PFSK-1 (cell line): ENCODE results near the gene KCNG3.

ENCODE experiments used
- FOXP2 ChIP-seq: optimal IDR thresholded peaks from 2 replicates; pipeline ENCODE3; 2011; ENCODE audit warnings: borderline replicate concordance, control low read depth, inconsistent platforms; ENCODE audit not compliant: insufficient read depth; ENCODE audit errors: extremely low read length, extremely low read depth
- POLR2AphosphoS5 ChIP-seq: IDR thresholded peaks from 2 replicates; pipeline ENCODE4 v1.6.1; 2012; ENCODE audit warnings: low read depth, mild to moderate bottlenecking, control low read depth, low read length, moderate library complexity
- REST ChIP-seq, 2 experiments: IDR thresholded peaks; 2 replicates each; pipeline versions ENCODE4 v1.6.1 to v1.8.0; 2011 to 2012; ENCODE audit warnings: low read depth in 2 of 2, low read length in 2 of 2, control low read depth in 1 of 2, inconsistent platforms in 1 of 2, mild to moderate bottlenecking in 1 of 2, moderate library complexity in 1 of 2; ENCODE audit not compliant: insufficient read depth in 1 of 2
- SIN3A ChIP-seq: IDR thresholded peaks from 2 replicates; pipeline ENCODE4 v1.6.1; 2012; ENCODE audit warnings: mild to moderate bottlenecking, low read length, moderate library complexity, borderline replicate concordance; ENCODE audit not compliant: insufficient read depth
- TAF1 ChIP-seq: IDR thresholded peaks from 2 replicates; pipeline ENCODE4 v1.6.1; 2012; ENCODE audit warnings: low read length, control low read depth, borderline replicate concordance; ENCODE audit not compliant: insufficient read depth

The KCNG3 gene

DNA sequence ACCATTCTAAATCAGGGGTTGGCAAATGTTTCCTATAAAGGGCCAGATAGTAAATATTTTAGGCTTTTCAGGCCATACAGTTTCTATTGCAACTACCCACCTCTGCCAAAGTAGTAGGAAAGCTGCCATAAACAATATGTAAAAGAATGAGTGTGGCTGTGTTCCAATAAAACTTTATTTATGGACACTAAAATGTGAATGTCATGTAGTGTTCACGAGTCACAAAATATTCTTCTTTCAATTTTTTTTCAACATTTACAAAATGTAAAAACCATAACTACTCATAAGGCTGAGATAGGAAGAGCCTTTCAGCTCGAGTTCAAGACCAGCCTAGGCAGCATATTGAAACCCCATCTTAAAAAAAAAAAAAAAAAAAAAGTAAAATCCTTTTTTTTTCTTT, 13.4 kb downstream of the KCNG3 start:
- TF ChIP-seq REST (IDR thresholded peaks at IDR 0.05; ENCODE audit: insufficient read depth in 1 of 2, low read depth in 2 of 2, low read length in 2 of 2), result no peak
- TF ChIP-seq POLR2AphosphoS5, result no peak
- no peak for TF ChIP-seq TAF1
- no peak for TF ChIP-seq SIN3A
- TF ChIP-seq FOXP2, result no peak

DNA sequence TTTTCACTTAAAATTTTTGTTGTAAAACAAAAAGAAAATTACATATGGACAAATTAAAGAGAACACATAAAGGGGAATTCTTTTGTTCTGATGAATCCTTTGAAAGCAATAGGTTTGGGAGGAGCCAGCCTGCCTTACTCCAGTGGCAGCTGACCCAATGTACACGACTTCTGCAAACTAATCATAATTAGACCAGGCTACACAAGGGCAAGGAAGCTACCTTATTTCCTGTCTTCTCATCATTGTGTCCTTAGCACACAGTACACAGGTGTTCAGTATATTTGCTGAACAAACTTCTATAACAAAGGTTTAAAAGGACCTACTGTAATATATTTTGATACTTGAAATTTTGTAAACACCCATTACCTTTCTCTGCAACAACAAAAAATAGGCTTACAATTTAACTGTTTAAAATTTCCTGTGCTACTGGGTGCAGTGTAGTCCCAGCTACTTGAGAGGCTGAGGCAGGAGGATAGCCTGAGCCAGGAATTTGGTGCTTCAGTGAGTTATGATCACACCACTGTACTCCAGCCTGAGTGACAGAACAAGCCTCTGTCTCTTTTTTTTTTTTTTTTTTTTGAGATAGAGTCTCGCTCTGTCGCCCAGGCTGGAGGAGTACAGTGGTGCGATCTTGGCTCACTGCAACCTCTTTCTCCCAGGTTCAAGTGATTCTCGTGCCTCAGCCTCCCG, 18.9 kb downstream of the KCNG3 start:
- TF ChIP-seq POLR2AphosphoS5 (no peak), REST (IDR thresholded peaks at IDR 0.05; ENCODE audit: insufficient read depth in 1 of 2, low read depth in 2 of 2, low read length in 2 of 2) (no peak), FOXP2 (no peak), SIN3A (no peak), TAF1 (no peak)

DNA sequence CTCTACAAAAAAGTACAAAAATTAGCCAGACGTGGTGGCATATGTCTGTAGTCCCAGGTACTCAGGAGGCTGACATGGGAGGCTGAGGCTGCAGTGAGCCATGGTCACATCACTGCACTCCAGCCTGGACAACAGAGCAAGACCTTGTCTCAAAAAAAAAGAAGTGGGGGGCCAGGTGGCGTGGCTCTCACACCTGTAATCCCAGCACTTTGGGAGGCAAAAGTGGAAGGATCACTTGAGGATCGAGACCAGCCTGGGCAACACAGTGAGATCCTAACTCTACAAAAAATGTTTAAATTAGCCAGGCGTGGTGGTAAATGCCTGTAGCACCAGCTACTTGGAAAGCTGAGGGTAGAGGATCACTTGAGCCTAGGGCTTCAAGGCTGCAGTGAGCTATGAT, 23.1 kb downstream of the KCNG3 start:
- TF ChIP-seq REST (IDR thresholded peaks at IDR 0.05; ENCODE audit: insufficient read depth in 1 of 2, low read depth in 2 of 2, low read length in 2 of 2), result no peak
- TF ChIP-seq FOXP2, result no peak
- no peak for TF ChIP-seq POLR2AphosphoS5
- no peak for TF ChIP-seq SIN3A
- no peak for TF ChIP-seq TAF1

- no peak for TF ChIP-seq POLR2AphosphoS5
- no peak for TF ChIP-seq SIN3A
These were observed 29.2 kb downstream of the KCNG3 start for GRCh38 chr2:42464631-42465030.

- TF ChIP-seq POLR2AphosphoS5 (no peak), REST (IDR thresholded peaks at IDR 0.05; ENCODE audit: insufficient read depth in 1 of 2, low read depth in 2 of 2, low read length in 2 of 2) (no peak), SIN3A (no peak), TAF1 (no peak), FOXP2 (no peak)
These were observed 30.2 kb downstream of the KCNG3 start for GRCh38 chr2:42463570-42463969.
